Fibroblast of skin of left biceps (primary cell): ENCODE measurements around the gene GEMIN7.

ENCODE experiments used
- DNase-seq, 2 experiments: peaks; one replicate each; pipeline ENCODE4 v3.0.0-alpha.2; 2013; ENCODE audit warnings: low read depth in 2 of 2

GEMIN7 gene

GRCh38 chr19:45090034-45090433 lies 11.0 kb downstream of the GEMIN7 start:
- DNase-seq, result no peak

GRCh38 chr19:45090606-45091005 lies 11.5 kb downstream of the GEMIN7 start:
- no peak for DNase-seq

- DNase-seq, result peak; percentile 96 to 97
Measured at GRCh38 chr19:45091031-45091923, 12.2 kb downstream of the GEMIN7 start.

- DNase-seq, result peak; percentile 94 to 95
Measured at GRCh38 chr19:45092747-45093678, 14.0 kb downstream of the GEMIN7 start, which contains the start of gene PPP1R37. Gene PPP1R37 (plus strand): TSS chr19:45093179. CDS start chr19:45093326, 147 bp downstream.

GRCh38 chr19:45094137-45094536 lies 15.1 kb downstream of the GEMIN7 start:
- no peak for DNase-seq

- DNase-seq, result no peak
Measured at GRCh38 chr19:45094707-45095106, 15.6 kb downstream of the GEMIN7 start.

GRCh38 chr19:45095496-45096413 lies 16.7 kb downstream of the GEMIN7 start:
- no peak for DNase-seq

- no peak for DNase-seq
Measured at GRCh38 chr19:45096700-45097099, 17.6 kb downstream of the GEMIN7 start.

GRCh38 chr19:45097450-45097775 lies 18.4 kb downstream of the GEMIN7 start:
- DNase-seq, result no peak

GRCh38 chr19:45097776-45098520 lies 18.9 kb downstream of the GEMIN7 start:
- peak in 1 of 2 experiments; percentile 45 for DNase-seq

GRCh38 chr19:45098521-45099466 lies 19.7 kb downstream of the GEMIN7 start:
- DNase-seq, result no peak

GRCh38 chr19:45099467-45100191 lies 20.6 kb downstream of the GEMIN7 start:
- DNase-seq, result no peak

- no peak for DNase-seq
Measured at GRCh38 chr19:45100201-45100600, 21.1 kb downstream of the GEMIN7 start.

- DNase-seq, result no peak
Measured at GRCh38 chr19:45100846-45101252, 21.8 kb downstream of the GEMIN7 start.

GRCh38 chr19:45101806-45102205 lies 22.7 kb downstream of the GEMIN7 start:
- no peak for DNase-seq

- no peak for DNase-seq
Measured at GRCh38 chr19:45102481-45102880, 23.4 kb downstream of the GEMIN7 start.

GRCh38 chr19:45103156-45103507 lies 24.1 kb downstream of the GEMIN7 start:
- DNase-seq, result no peak

GRCh38 chr19:45103508-45104319 lies 24.7 kb downstream of the GEMIN7 start:
- DNase-seq, result no peak
